Memory B cell (primary cell): ENCODE results near the gene RCBTB2.

Experiments used
- ATAC-seq: fragments of 150-1000 bp; cut with Tn5 transposase; 2 replicates; pipeline ENCODE4 v1.10.0; 2021; ENCODE audit warnings: low read depth, mild to moderate bottlenecking, moderate library complexity
- DNase-seq, 2 donors: peaks; one replicate each; pipeline ENCODE4 v3.0.0; 2022; ENCODE audit warnings: low spot score in 2 of 2
- H3K27ac Mint-ChIP-seq: one replicate; pipeline ENCODE4 v1.8.0; 2022; ENCODE audit warnings: mild to moderate bottlenecking, moderate library complexity, mixed read lengths
- H3K27me3 Mint-ChIP-seq: one replicate; pipeline ENCODE4 v1.8.0; 2022; ENCODE audit warnings: mixed read lengths
- H3K36me3 Mint-ChIP-seq: one replicate; pipeline ENCODE4 v1.8.0; 2022; ENCODE audit warnings: mild to moderate bottlenecking, mixed read lengths
- H3K4me1 Mint-ChIP-seq: one replicate; pipeline ENCODE4 v1.8.0; 2022; ENCODE audit warnings: mixed read lengths
- H3K4me3 Mint-ChIP-seq: one replicate; pipeline ENCODE4 v1.8.0; 2022; ENCODE audit warnings: mild to moderate bottlenecking, moderate library complexity, mixed read lengths
- H3K9me3 Mint-ChIP-seq: one replicate; pipeline ENCODE4 v1.8.0; 2022; ENCODE audit warnings: mixed read lengths

RCBTB2 gene

GRCh38 chr13:48528720-48529119 lies 4.2 kb downstream of the RCBTB2 start:
- H3K9me3 Mint-ChIP-seq = no peaks in the 10 kb centered on the region
- ATAC-seq (no peak), DNase-seq (no peak)
- no peak overlapping the region for H3K4me3 Mint-ChIP-seq
- no peak overlapping the region for H3K27ac Mint-ChIP-seq
- peaks cover 11% of the 10 kb centered on the region for H3K4me1 Mint-ChIP-seq
- no peaks in the 10 kb centered on the region for H3K36me3 Mint-ChIP-seq
- peaks cover 3% of the 10 kb centered on the region for H3K27me3 Mint-ChIP-seq

- H3K4me1 Mint-ChIP-seq = peaks cover 11% of the 10 kb centered on the region
- ATAC-seq = no peak
- no peak for DNase-seq
- no peak overlapping the region for H3K4me3 Mint-ChIP-seq
- no peak overlapping the region for H3K27ac Mint-ChIP-seq
- H3K27me3 Mint-ChIP-seq = peaks cover 3% of the 10 kb centered on the region
- no peaks in the 10 kb centered on the region for H3K9me3 Mint-ChIP-seq
- no peaks in the 10 kb centered on the region for H3K36me3 Mint-ChIP-seq
These were observed 4.9 kb downstream of the RCBTB2 start for GRCh38 chr13:48527955-48528354.

GRCh38 chr13:48526286-48526685 lies 6.6 kb downstream of the RCBTB2 start:
- H3K27ac Mint-ChIP-seq = no peak overlapping the region
- peaks cover 4% of the 10 kb centered on the region for H3K4me1 Mint-ChIP-seq
- no peak overlapping the region for H3K4me3 Mint-ChIP-seq
- no peaks in the 10 kb centered on the region for H3K9me3 Mint-ChIP-seq
- peaks cover 3% of the 10 kb centered on the region for H3K27me3 Mint-ChIP-seq
- H3K36me3 Mint-ChIP-seq = no peaks in the 10 kb centered on the region
- ATAC-seq (no peak), DNase-seq (no peak)

- Mint-ChIP-seq H3K4me1 (no peaks in the 10 kb centered on the region), H3K9me3 (no peaks in the 10 kb centered on the region), H3K36me3 (peaks cover 4% of the 10 kb centered on the region), H3K27me3 (peaks cover 8% of the 10 kb centered on the region), H3K27ac (no peak overlapping the region), H3K4me3 (no peak overlapping the region)
- ATAC-seq = no peak
- DNase-seq = no peak
These were observed 14.8 kb downstream of the RCBTB2 start for GRCh38 chr13:48518083-48518482.

- ATAC-seq (no peak), DNase-seq (no peak)
- no peak overlapping the region for H3K27ac Mint-ChIP-seq
- peaks cover 4% of the 10 kb centered on the region for H3K36me3 Mint-ChIP-seq
- H3K4me1 Mint-ChIP-seq = no peaks in the 10 kb centered on the region
- no peak overlapping the region for H3K4me3 Mint-ChIP-seq
- H3K9me3 Mint-ChIP-seq = no peaks in the 10 kb centered on the region
- peaks cover 8% of the 10 kb centered on the region for H3K27me3 Mint-ChIP-seq
These were observed 17.1 kb downstream of the RCBTB2 start for GRCh38 chr13:48515732-48516131.

GRCh38 chr13:48514793-48515192 lies 18.1 kb downstream of the RCBTB2 start:
- no peak overlapping the region for H3K4me3 Mint-ChIP-seq
- no peak for ATAC-seq
- H3K36me3 Mint-ChIP-seq = peaks cover 4% of the 10 kb centered on the region

GRCh38 chr13:48511621-48512230 lies 21.2 kb downstream of the RCBTB2 start:
- ATAC-seq (no peak), DNase-seq (no peak)
- Mint-ChIP-seq H3K4me1 (peaks cover 4% of the 10 kb centered on the region), H3K36me3 (peaks cover 4% of the 10 kb centered on the region), H3K27me3 (peaks cover 9% of the 10 kb centered on the region), H3K4me3 (no peak overlapping the region), H3K9me3 (no peaks in the 10 kb centered on the region), H3K27ac (no peak overlapping the region)

More at GRCh38 chr13:48514793-48515192, 18.1 kb downstream of the RCBTB2 start:
- H3K27ac Mint-ChIP-seq = no peak overlapping the region
- peaks cover 8% of the 10 kb centered on the region for H3K27me3 Mint-ChIP-seq
- no peaks in the 10 kb centered on the region for H3K4me1 Mint-ChIP-seq
- H3K9me3 Mint-ChIP-seq = no peaks in the 10 kb centered on the region
- no peak for DNase-seq

- DNase-seq (no peak), ATAC-seq (no peak)
- H3K27me3 Mint-ChIP-seq = peaks cover 12% of the 10 kb centered on the region
- H3K36me3 Mint-ChIP-seq = peaks cover 2% of the 10 kb centered on the region
- peaks cover 12% of the 10 kb centered on the region for H3K4me1 Mint-ChIP-seq
- no peak overlapping the region for H3K27ac Mint-ChIP-seq
- no peak overlapping the region for H3K4me3 Mint-ChIP-seq
- H3K9me3 Mint-ChIP-seq = no peaks in the 10 kb centered on the region
These were observed 22.2 kb downstream of the RCBTB2 start for GRCh38 chr13:48510698-48511097.

GRCh38 chr13:48508011-48508410 lies 24.9 kb downstream of the RCBTB2 start:
- Mint-ChIP-seq H3K27me3 (peaks cover 16% of the 10 kb centered on the region), H3K27ac (no peak overlapping the region), H3K4me1 (peaks cover 27% of the 10 kb centered on the region), H3K4me3 (no peak overlapping the region), H3K36me3 (peaks cover 2% of the 10 kb centered on the region), H3K9me3 (no peaks in the 10 kb centered on the region)
- no peak for ATAC-seq
- no peak for DNase-seq

- H3K27me3 Mint-ChIP-seq = peaks cover 16% of the 10 kb centered on the region
- ATAC-seq (no peak), DNase-seq (no peak)
- H3K4me1 Mint-ChIP-seq = peaks cover 27% of the 10 kb centered on the region
- H3K36me3 Mint-ChIP-seq = peaks cover 2% of the 10 kb centered on the region
- H3K9me3 Mint-ChIP-seq = no peaks in the 10 kb centered on the region
- no peak overlapping the region for H3K4me3 Mint-ChIP-seq
- H3K27ac Mint-ChIP-seq = no peak overlapping the region
These were observed 25.9 kb downstream of the RCBTB2 start for GRCh38 chr13:48507021-48507420.

- H3K27me3 Mint-ChIP-seq = peaks cover 16% of the 10 kb centered on the region
- H3K9me3 Mint-ChIP-seq = no peaks in the 10 kb centered on the region
- peaks cover 27% of the 10 kb centered on the region for H3K4me1 Mint-ChIP-seq
- H3K4me3 Mint-ChIP-seq = peak overlapping the region; percentile 53
- peaks cover 2% of the 10 kb centered on the region for H3K36me3 Mint-ChIP-seq
- ATAC-seq = no peak
- DNase-seq = no peak
- peak overlapping the region; percentile 73 for H3K27ac Mint-ChIP-seq
These were observed 26.7 kb downstream of the RCBTB2 start for GRCh38 chr13:48506092-48506701.

- Mint-ChIP-seq H3K27me3 (peaks cover 16% of the 10 kb centered on the region), H3K4me3 (peak overlapping the region; percentile 53), H3K9me3 (no peaks in the 10 kb centered on the region), H3K27ac (peak overlapping the region; percentile 73), H3K4me1 (peaks cover 30% of the 10 kb centered on the region), H3K36me3 (peaks cover 2% of the 10 kb centered on the region)
- peak in 1 of 2 donors; percentile 51 for DNase-seq
- ATAC-seq = peak; percentile 96
These were observed 27.2 kb downstream of the RCBTB2 start for GRCh38 chr13:48505597-48506091.

GRCh38 chr13:48505012-48505411 lies 27.9 kb downstream of the RCBTB2 start:
- Mint-ChIP-seq H3K4me1 (peaks cover 32% of the 10 kb centered on the region), H3K9me3 (no peaks in the 10 kb centered on the region), H3K36me3 (peaks cover 2% of the 10 kb centered on the region), H3K4me3 (peak overlapping the region; percentile 53), H3K27ac (no peak overlapping the region), H3K27me3 (peaks cover 16% of the 10 kb centered on the region)
- no peak for ATAC-seq
- DNase-seq = no peak

- Mint-ChIP-seq H3K36me3 (peaks cover 2% of the 10 kb centered on the region), H3K4me1 (peaks cover 32% of the 10 kb centered on the region), H3K27ac (no peak overlapping the region), H3K27me3 (peaks cover 16% of the 10 kb centered on the region), H3K4me3 (no peak overlapping the region), H3K9me3 (no peaks in the 10 kb centered on the region)
- no peak for ATAC-seq
- DNase-seq = no peak
These were observed 28.3 kb downstream of the RCBTB2 start for GRCh38 chr13:48504606-48505005.
